Measurements from ENCODE around the gene THAP2.
A peak's percentile ranks its signal among the peaks of the same experiment; 100 is the strongest.

Gene THAP2

DNA sequence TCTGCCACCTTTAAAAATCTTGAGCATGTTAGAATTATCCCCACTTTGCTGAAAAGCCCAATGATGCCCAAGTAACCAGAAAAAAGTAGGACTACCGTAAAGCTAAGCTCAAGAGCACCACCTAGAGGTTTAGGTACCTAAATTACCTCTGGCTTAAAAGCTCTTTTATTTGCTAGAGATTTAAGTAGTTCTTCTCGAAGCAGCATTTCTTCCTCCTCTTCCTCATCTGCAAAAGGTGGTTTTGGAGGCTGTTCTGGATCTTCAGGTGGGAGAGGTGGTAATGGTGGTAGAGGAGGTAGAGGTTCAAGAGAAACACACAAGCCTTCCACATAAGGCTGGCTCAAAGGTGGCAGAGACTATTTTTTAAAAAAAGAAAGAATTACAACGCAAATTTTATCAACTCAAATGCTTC lies 27.4 kb upstream of the THAP2 start:
- TF ChIP-seq, protein P1, sequence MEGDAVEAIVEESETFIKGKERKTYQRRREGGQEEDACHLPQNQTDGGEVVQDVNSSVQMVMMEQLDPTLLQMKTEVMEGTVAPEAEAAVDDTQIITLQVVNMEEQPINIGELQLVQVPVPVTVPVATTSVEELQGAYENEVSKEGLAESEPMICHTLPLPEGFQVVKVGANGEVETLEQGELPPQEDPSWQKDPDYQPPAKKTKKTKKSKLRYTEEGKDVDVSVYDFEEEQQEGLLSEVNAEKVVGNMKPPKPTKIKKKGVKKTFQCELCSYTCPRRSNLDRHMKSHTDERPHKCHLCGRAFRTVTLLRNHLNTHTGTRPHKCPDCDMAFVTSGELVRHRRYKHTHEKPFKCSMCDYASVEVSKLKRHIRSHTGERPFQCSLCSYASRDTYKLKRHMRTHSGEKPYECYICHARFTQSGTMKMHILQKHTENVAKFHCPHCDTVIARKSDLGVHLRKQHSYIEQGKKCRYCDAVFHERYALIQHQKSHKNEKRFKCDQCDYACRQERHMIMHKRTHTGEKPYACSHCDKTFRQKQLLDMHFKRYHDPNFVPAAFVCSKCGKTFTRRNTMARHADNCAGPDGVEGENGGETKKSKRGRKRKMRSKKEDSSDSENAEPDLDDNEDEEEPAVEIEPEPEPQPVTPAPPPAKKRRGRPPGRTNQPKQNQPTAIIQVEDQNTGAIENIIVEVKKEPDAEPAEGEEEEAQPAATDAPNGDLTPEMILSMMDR (conservative IDR thresholded peaks at IDR 0.05; ENCODE audit: control insufficient read depth, insufficient read depth, low read depth, low read length), result peak; percentile 89
- peak; percentile 79 for DNase-seq (ENCODE audit: low read depth)
- no peak overlapping the region for H3K4me3 ChIP-seq (ENCODE audit: control insufficient read depth, low read depth, low read length)

DNA sequence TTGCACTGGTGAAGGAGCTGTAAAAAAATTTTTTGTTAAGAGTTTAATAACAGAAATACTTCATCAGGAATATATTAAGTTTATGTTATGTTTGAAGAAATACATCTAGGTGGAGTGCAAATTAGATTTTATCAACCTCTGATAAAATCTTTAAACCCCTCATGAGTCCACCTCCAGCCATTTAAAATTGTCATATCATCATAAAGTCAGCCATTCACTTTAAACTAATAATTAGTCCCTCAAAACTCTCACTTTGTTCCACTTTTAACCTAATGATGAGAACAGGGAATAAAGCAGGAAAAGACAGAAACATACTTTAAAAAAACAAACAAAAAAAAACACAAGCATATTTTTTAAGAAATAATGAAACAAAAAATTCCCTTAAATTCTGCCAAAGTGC lies 25.6 kb upstream of the THAP2 start:
- no peak overlapping the region for H3K4me3 ChIP-seq (ENCODE audit: control insufficient read depth, low read depth, low read length)
- TF ChIP-seq, protein P1 (conservative IDR thresholded peaks at IDR 0.05; ENCODE audit: control insufficient read depth, insufficient read depth, low read depth, low read length), result no peak
- DNase-seq (ENCODE audit: low read depth), result no peak

DNA sequence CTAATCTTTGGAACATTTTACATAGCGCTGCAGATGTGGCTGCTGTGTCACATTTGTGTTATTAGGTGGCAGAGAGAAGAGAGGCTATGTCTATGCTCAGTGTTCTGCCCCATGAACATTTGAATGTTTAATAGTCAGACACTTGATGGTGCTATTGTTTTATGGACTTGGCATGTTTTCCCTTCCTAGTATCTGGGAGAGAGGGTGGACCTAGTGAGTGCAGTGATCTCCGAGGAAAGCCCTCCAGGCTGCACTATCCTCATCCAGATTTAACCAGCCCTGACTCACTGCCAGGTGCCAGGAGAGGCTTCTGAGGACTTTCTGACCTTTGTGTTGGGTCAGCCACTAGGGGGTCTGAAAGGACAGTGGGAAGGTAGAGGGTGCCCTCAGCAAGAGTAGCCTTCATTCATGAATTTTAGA lies 24.8 kb upstream of the THAP2 start:
- no peak for DNase-seq (ENCODE audit: low read depth)
- TF ChIP-seq, protein P1 (conservative IDR thresholded peaks at IDR 0.05; ENCODE audit: control insufficient read depth, insufficient read depth, low read depth, low read length), result peak; percentile 13
- H3K4me3 ChIP-seq (ENCODE audit: control insufficient read depth, low read depth, low read length), result no peak overlapping the region

DNA sequence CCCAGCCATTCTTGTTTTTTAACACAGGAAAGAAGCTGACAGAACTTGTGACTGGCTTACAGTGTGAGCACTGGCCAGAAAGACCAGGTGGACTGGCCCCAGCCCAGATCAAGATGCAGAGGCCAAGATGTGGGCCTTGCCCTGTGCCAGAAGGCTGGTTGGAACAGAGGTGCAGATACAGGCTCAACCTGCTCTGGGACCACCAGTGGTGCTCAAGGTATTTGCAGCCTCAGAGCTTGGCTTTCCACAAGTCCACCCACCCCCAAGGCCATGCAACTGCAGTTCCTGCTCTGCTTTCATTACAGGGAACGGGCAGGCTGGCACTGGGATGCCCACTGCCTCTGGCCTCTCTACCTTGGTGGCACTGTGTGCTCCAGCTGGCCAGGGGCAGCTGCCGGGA lies 23.8 kb upstream of the THAP2 start:
- TF ChIP-seq, protein P1 (conservative IDR thresholded peaks at IDR 0.05; ENCODE audit: control insufficient read depth, insufficient read depth, low read depth, low read length), result no peak
- no peak overlapping the region for H3K4me3 ChIP-seq (ENCODE audit: control insufficient read depth, low read depth, low read length)
- no peak for DNase-seq (ENCODE audit: low read depth)

DNA sequence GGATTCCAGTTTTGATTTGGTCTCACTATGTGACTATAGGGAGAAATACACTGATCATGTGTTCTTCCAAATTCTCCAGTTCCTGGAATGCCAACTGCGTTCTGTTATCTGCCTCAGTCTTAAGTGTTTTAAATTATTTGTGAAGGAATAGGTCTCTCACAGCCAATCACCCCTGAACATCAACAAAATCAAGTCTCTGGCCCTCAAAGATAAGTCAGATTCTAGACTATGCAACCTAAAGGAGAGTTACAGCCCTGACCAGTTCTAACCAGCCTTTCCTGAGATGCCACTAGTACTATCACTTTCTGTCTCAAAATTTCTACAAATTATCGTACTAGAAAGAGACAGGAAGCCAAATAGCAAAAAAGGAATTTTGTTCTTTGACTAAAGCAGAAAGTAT lies 22.7 kb upstream of the THAP2 start:
- DNase-seq (ENCODE audit: low read depth), result no peak
- H3K4me3 ChIP-seq (ENCODE audit: control insufficient read depth, low read depth, low read length), result no peak overlapping the region
- TF ChIP-seq, protein P1 (conservative IDR thresholded peaks at IDR 0.05; ENCODE audit: control insufficient read depth, insufficient read depth, low read depth, low read length), result no peak

DNA sequence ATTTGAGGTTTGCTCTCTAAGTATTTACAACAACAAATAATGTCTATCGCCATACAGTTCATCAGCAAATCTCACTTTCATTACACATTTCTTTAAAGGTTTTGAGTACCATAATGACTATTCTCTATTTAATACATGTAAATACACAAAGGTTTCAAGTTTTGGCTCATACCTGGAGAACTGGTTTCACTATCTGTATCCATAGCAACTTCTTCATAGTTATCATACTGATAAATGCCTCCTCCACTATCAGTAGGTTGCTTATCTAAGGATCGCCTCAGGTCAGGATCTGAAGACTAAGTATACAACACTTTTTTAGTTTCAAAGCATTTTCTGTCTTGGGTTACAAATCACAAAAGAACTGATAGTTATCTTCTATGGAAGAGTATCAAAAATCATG lies 21.8 kb upstream of the THAP2 start:
- TF ChIP-seq, protein P1 (conservative IDR thresholded peaks at IDR 0.05; ENCODE audit: control insufficient read depth, insufficient read depth, low read depth, low read length), result no peak
- no peak overlapping the region for H3K4me3 ChIP-seq (ENCODE audit: control insufficient read depth, low read depth, low read length)
- no peak for DNase-seq (ENCODE audit: low read depth)

DNA sequence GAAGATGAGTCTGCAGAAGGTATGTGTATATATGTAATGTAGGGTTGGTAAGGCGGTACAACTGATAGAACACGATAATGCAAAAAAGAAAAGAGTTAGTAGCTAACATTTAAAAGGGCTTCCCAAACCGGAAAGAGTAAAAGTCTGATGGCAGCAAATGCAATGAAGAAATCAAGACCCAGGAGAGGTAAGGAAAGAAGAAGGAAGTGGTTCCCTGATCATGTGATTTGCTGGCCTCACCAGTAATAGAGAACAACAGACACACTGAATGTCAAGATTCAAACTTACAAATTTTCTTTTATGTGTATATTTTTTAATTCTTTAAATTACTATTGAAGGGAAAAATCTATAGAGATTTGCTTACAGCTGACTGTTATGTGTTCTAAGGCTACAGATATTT lies 18.8 kb upstream of the THAP2 start:
- TF ChIP-seq, protein P1 (conservative IDR thresholded peaks at IDR 0.05; ENCODE audit: control insufficient read depth, insufficient read depth, low read depth, low read length), result no peak
- no peak for DNase-seq (ENCODE audit: low read depth)
- no peak overlapping the region for H3K4me3 ChIP-seq (ENCODE audit: control insufficient read depth, low read depth, low read length)
